Chondrocyte (in vitro differentiated cells): Measurements from ENCODE around the gene KCNE2. TPM values are rescaled to one million over a fixed set of nuclear protein-coding genes. Genes with fewer than 3 reads are reported as not detected.
A peak's percentile ranks its signal among the peaks of the same experiment; 100 is the strongest.
"Not testable (repeated sequence)": the region's sequence is repeated elsewhere in the genome, so short reads cannot be mapped to it uniquely, and the experiment has no call there.

Experiments used
- DNase-seq: peaks from one replicate; pipeline ENCODE4 v3.0.0; 2021; ENCODE audit warnings: mixed read lengths, low spot score
- H3K27ac Mint-ChIP-seq: one replicate; pipeline ENCODE4 v1.8.0; 2021; ENCODE audit warnings: mild to moderate bottlenecking, moderate library complexity, mixed read lengths; ENCODE audit not compliant: unreplicated experiment
- H3K27me3 Mint-ChIP-seq: 2 replicates; pipeline ENCODE4 v1.8.0; 2021; ENCODE audit warnings: low read depth, mixed read lengths
- H3K36me3 Mint-ChIP-seq: 2 replicates; pipeline ENCODE4 v1.8.0; 2021; ENCODE audit warnings: low read depth, mixed read lengths
- H3K4me1 Mint-ChIP-seq: 2 replicates; pipeline ENCODE4 v1.8.0; 2021; ENCODE audit warnings: low read depth, mild to moderate bottlenecking, mixed read lengths
- H3K4me3 Mint-ChIP-seq: one replicate; pipeline ENCODE4 v1.8.0; 2021; ENCODE audit warnings: mild to moderate bottlenecking, moderate library complexity, mixed read lengths; ENCODE audit not compliant: unreplicated experiment
- H3K9me3 Mint-ChIP-seq: 2 replicates; pipeline ENCODE4 v1.8.0; 2021; ENCODE audit warnings: low read depth, mixed read lengths
- total RNA-seq: library from RNA; stranded (reverse); gene quantifications from 3 replicates; pipeline ENCODE4 v1.2.1, GENCODE V29; 2021
- TF ChIP-seq, protein P1 (sequence below): fragments of 200-600 bp; sonication (generic); IDR thresholded peaks from 2 replicates; pipeline ENCODE4 v1.5.0; 2021; ENCODE audit warnings: antibody characterized with exemption, mild to moderate bottlenecking, moderate library complexity

The KCNE2 gene
- total RNA-seq, 1 donor from 2014 or later: 0.35 TPM

GRCh38 chr21:34364921-34365320 is 1.1 kb downstream of the KCNE2 start:
- Mint-ChIP-seq H3K36me3 (no peaks in the 10 kb centered on the region), H3K27me3 (peaks cover 3% of the 10 kb centered on the region), H3K27ac (no peak overlapping the region), H3K9me3 (no peaks in the 10 kb centered on the region), H3K4me1 (peaks cover 11% of the 10 kb centered on the region), H3K4me3 (no peak overlapping the region)
- DNase-seq: no peak
- TF ChIP-seq, protein P1, sequence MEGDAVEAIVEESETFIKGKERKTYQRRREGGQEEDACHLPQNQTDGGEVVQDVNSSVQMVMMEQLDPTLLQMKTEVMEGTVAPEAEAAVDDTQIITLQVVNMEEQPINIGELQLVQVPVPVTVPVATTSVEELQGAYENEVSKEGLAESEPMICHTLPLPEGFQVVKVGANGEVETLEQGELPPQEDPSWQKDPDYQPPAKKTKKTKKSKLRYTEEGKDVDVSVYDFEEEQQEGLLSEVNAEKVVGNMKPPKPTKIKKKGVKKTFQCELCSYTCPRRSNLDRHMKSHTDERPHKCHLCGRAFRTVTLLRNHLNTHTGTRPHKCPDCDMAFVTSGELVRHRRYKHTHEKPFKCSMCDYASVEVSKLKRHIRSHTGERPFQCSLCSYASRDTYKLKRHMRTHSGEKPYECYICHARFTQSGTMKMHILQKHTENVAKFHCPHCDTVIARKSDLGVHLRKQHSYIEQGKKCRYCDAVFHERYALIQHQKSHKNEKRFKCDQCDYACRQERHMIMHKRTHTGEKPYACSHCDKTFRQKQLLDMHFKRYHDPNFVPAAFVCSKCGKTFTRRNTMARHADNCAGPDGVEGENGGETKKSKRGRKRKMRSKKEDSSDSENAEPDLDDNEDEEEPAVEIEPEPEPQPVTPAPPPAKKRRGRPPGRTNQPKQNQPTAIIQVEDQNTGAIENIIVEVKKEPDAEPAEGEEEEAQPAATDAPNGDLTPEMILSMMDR: no peak

GRCh38 chr21:34365809-34366208 is 2.0 kb downstream of the KCNE2 start:
- DNase-seq: no peak
- H3K9me3 Mint-ChIP-seq: no peaks in the 10 kb centered on the region
- no peak overlapping the region for H3K4me3 Mint-ChIP-seq

DNA sequence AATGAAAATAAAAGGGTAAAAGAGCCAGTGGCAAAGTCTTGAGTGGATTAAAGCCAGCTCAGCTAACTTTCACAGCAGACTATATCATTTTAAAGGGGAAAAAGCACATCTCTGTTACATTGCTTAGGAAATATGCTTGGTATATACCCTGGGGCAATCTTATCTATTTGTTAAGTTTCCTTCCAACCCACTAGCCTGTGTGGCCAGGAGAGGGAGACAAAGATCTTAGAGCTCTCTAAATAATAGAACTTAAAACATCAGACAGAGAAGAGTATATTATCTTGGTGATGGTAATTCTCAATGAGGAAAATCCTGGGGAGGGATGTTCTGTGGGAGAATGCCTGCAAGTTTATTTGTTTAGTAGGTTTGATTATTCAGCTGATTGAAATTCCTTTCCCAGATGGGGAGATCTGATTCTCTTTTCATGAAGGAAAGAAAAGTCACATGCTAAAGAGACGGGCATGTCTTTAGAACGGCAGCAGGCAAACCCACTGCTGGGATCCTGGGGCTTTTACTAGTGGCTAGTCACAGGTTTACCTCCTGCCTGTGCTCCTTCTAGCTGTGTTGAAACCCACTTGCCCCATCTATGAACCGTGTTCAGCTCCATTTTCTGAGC is 3.6 kb downstream of the KCNE2 start:
- no peak overlapping the region for H3K4me3 Mint-ChIP-seq
- no peaks in the 10 kb centered on the region for H3K9me3 Mint-ChIP-seq
- peaks cover 7% of the 10 kb centered on the region for H3K4me1 Mint-ChIP-seq
- H3K36me3 Mint-ChIP-seq: no peaks in the 10 kb centered on the region
- DNase-seq: no peak
- TF ChIP-seq, protein P1: peak; percentile 91
- peaks cover 3% of the 10 kb centered on the region for H3K27me3 Mint-ChIP-seq
- no peak overlapping the region for H3K27ac Mint-ChIP-seq

More at GRCh38 chr21:34365809-34366208, 2.0 kb downstream of the KCNE2 start:
- TF ChIP-seq, protein P1: no peak
- Mint-ChIP-seq H3K27me3 (peaks cover 3% of the 10 kb centered on the region), H3K27ac (no peak overlapping the region), H3K4me1 (peaks cover 11% of the 10 kb centered on the region), H3K36me3 (no peaks in the 10 kb centered on the region)

GRCh38 chr21:34369741-34370140 is 5.9 kb downstream of the KCNE2 start:
- Mint-ChIP-seq H3K4me3 (no peak overlapping the region), H3K36me3 (no peaks in the 10 kb centered on the region), H3K9me3 (no peaks in the 10 kb centered on the region), H3K27ac (no peak overlapping the region), H3K4me1 (peaks cover 7% of the 10 kb centered on the region), H3K27me3 (peaks cover 3% of the 10 kb centered on the region)
- TF ChIP-seq, protein P1: no peak
- DNase-seq: no peak

DNA sequence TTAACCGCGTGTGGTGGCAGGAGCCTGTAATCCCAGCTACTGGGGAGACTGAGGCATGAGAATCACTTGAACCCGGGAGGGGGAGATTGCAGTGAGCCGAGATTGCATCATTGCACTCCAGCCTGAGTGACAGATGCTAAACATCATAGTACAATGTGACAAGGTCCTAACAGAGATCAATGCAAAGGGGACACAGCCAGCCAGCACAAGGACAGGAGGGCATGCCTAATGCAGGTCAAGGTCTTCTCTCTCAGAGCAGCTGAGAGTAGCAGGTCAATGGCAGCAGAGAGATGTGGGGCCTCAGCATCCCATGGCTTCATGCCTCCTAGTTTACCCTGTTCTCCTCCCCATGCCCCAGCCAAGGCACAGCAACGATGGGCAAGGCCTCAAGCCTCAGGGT is 8.5 kb downstream of the KCNE2 start:
- no peaks in the 10 kb centered on the region for H3K9me3 Mint-ChIP-seq
- H3K4me3 Mint-ChIP-seq: no peak overlapping the region
- no peak for DNase-seq
- no peak overlapping the region for H3K27ac Mint-ChIP-seq
- no peaks in the 10 kb centered on the region for H3K36me3 Mint-ChIP-seq
- TF ChIP-seq, protein P1: no peak
- H3K4me1 Mint-ChIP-seq: peaks cover 6% of the 10 kb centered on the region
- peaks cover 3% of the 10 kb centered on the region for H3K27me3 Mint-ChIP-seq

- not testable (repeated sequence) for H3K36me3 Mint-ChIP-seq, DNase-seq, H3K27ac Mint-ChIP-seq, H3K4me1 Mint-ChIP-seq, H3K4me3 Mint-ChIP-seq, H3K27me3 Mint-ChIP-seq, H3K9me3 Mint-ChIP-seq
Measured at GRCh38 chr21:34374462-34374861, 10.7 kb downstream of the KCNE2 start.

DNA sequence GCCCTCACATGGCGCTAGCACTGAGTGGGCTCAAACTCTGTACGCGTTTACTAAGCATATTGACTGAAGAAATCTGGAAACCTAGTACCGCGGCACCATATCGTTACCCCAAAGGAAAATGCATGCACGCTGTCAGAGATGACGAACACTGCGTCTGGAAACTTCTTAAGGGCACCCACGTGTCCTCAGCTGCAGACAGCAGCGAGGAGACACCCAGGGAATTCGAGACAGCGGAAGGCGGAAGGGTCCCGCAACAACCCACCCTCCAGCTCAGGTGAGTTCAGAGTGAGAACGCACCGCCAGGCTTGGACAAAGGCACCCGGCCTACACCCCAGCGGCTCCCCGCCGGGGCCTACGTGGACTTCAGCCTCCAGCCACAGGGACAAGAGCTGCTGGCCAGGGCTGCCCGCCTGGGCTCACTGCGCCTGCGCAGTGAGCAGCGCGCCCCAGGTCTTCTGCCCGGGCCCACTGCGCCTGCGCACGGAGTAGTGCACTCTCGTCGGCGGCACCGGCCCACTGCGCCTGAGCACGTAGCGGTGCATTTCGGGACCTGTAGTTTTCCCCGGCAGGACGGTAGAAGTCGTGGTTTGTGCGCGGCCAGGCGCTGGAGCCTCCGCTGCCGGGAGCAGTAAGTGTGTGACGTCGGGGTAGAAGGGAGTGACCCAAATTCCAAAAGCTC is 11.3 kb downstream of the KCNE2 start, which contains the start of gene SMIM11:
Gene SMIM11 (plus strand): TSS at position 568 of the 679 bp plus-strand sequence. CDS start 3,998 bp downstream, outside the sequence.
- H3K4me3 Mint-ChIP-seq, H3K4me1 Mint-ChIP-seq: not testable (repeated sequence)

GRCh38 chr21:34375619-34375972 is 11.8 kb downstream of the KCNE2 start:
- H3K27ac Mint-ChIP-seq, DNase-seq, H3K4me1 Mint-ChIP-seq, H3K27me3 Mint-ChIP-seq, H3K4me3 Mint-ChIP-seq, H3K36me3 Mint-ChIP-seq, H3K9me3 Mint-ChIP-seq: not testable (repeated sequence)

More for the DNA sequence above, 11.3 kb downstream of the KCNE2 start, which contains the start of gene SMIM11:
- H3K36me3 Mint-ChIP-seq, H3K27ac Mint-ChIP-seq, DNase-seq, H3K27me3 Mint-ChIP-seq, H3K9me3 Mint-ChIP-seq: not testable (repeated sequence)
